CD14-positive monocyte (primary cell): ENCODE measurements around the gene PATZ1. TPM values are rescaled to one million over a fixed set of nuclear protein-coding genes. Genes with fewer than 3 reads are reported as not detected.

Experiments used
- DNase-seq, 3 donors: peaks; one replicate each; pipeline ENCODE4 v3.0.0-alpha.2; 2011 to 2022
- H2AFZ ChIP-seq: 2 replicates; pipeline ENCODE4 v1.6.0; 2012; ENCODE audit warnings: mild to moderate bottlenecking, low read depth, low read length, inconsistent platforms; ENCODE audit not compliant: insufficient read depth, poor library complexity, severe bottlenecking
- H3K27ac ChIP-seq, 2 donors: 1 replicate in 1 of 2; 2 replicates in 1 of 2; pipeline ENCODE4 v1.5.1; 2012 to 2013; ENCODE audit warnings: low read length in 2 of 2, control low read depth in 1 of 2, inconsistent platforms in 1 of 2, low read depth in 1 of 2, mild to moderate bottlenecking in 1 of 2
- H3K27me3 ChIP-seq, 2 donors: one replicate each; pipeline versions ENCODE4 v1.6.0 to v1.6.1; 2011 to 2013; ENCODE audit warnings: low read length in 2 of 2; ENCODE audit not compliant: control insufficient read depth in 2 of 2, insufficient read depth in 2 of 2
- H3K36me3 ChIP-seq, 2 donors: replicated peaks in 1 of 2; 1 replicate in 1 of 2; 2 replicates in 1 of 2; pipeline versions ENCODE4 v1.5.1 to v1.6.1; 2012 to 2013; ENCODE audit warnings: low read length in 2 of 2, control low read depth in 1 of 2, inconsistent platforms in 1 of 2, mild to moderate bottlenecking in 1 of 2; ENCODE audit not compliant: insufficient read depth in 2 of 2, control insufficient read depth in 1 of 2
- H3K4me1 ChIP-seq, 2 donors: 1 replicate in 1 of 2; 2 replicates in 1 of 2; pipeline versions ENCODE4 v1.5.1 to v1.6.1; 2012 to 2013; ENCODE audit warnings: low read length in 2 of 2, control low read depth in 1 of 2, inconsistent platforms in 1 of 2, mild to moderate bottlenecking in 1 of 2, moderate library complexity in 1 of 2; ENCODE audit not compliant: insufficient read depth in 2 of 2, control insufficient read depth in 1 of 2
- H3K4me2 ChIP-seq: replicated peaks from 2 replicates; pipeline ENCODE3; 2012; ENCODE audit warnings: low read length, moderate library complexity, mild to moderate bottlenecking; ENCODE audit not compliant: poor library complexity, severe bottlenecking; ENCODE audit errors: extremely low read depth
- H3K4me3 ChIP-seq, 3 experiments: fragments of 200-600 bp in 1 of 3; sonication (generic) in 1 of 3; replicated peaks in 1 of 3; 1 replicate in 2 of 3; 2 replicates in 1 of 3; pipeline ENCODE4 v1.5.1; 2011 to 2013; ENCODE audit warnings: low read length in 3 of 3, mild to moderate bottlenecking in 3 of 3, control low read depth in 2 of 3, low read depth in 2 of 3, inconsistent platforms in 1 of 3, moderate library complexity in 1 of 3
- H3K79me2 ChIP-seq: 2 replicates; pipeline ENCODE4 v1.6.0; 2012; ENCODE audit warnings: mild to moderate bottlenecking, control low read depth, inconsistent platforms, low read length, moderate library complexity; ENCODE audit not compliant: insufficient read depth
- H3K9ac ChIP-seq: 2 replicates; pipeline ENCODE4 v1.6.0; 2017; ENCODE audit warnings: low read length, mild to moderate bottlenecking; ENCODE audit not compliant: insufficient read depth, poor library complexity, severe bottlenecking
- H3K9me3 ChIP-seq, 2 donors: replicated peaks in 1 of 2; 1 replicate in 1 of 2; 2 replicates in 1 of 2; pipeline versions ENCODE4 v1.5.1 to v1.6.1; 2012 to 2013; ENCODE audit warnings: low read length in 2 of 2, control low read depth in 1 of 2; ENCODE audit not compliant: control insufficient read depth in 1 of 2, insufficient read depth in 1 of 2
- H4K20me1 ChIP-seq: 2 replicates; pipeline ENCODE4 v1.6.0; 2012; ENCODE audit warnings: mild to moderate bottlenecking, low read length, control low read depth, moderate library complexity; ENCODE audit not compliant: insufficient read depth
- H3K27ac Mint-ChIP-seq, 7 donors: one replicate each; pipeline ENCODE4 v1.8.0; 2020; ENCODE audit warnings: mild to moderate bottlenecking in 7 of 7, mixed read lengths in 7 of 7, moderate library complexity in 6 of 7, inconsistent platforms in 2 of 7
- H3K27me3 Mint-ChIP-seq, 3 donors: one replicate each; pipeline ENCODE4 v1.8.0; 2021 to 2022; ENCODE audit warnings: low read depth in 3 of 3, mild to moderate bottlenecking in 3 of 3, mixed read lengths in 3 of 3, moderate library complexity in 3 of 3, inconsistent platforms in 1 of 3
- H3K36me3 Mint-ChIP-seq, 2 donors: one replicate each; pipeline ENCODE4 v1.8.0; 2020; ENCODE audit warnings: mixed read lengths in 2 of 2, inconsistent platforms in 1 of 2, mild to moderate bottlenecking in 1 of 2
- H3K4me1 Mint-ChIP-seq: one replicate; pipeline ENCODE4 v1.8.0; 2020; ENCODE audit warnings: mild to moderate bottlenecking, mixed read lengths
- H3K4me3 Mint-ChIP-seq, 2 donors: one replicate each; pipeline ENCODE4 v1.8.0; 2020; ENCODE audit warnings: mild to moderate bottlenecking in 2 of 2, mixed read lengths in 2 of 2, moderate library complexity in 1 of 2
- H3K9me3 Mint-ChIP-seq, 7 donors: one replicate each; pipeline ENCODE4 v1.8.0; 2020 to 2022; ENCODE audit warnings: mixed read lengths in 7 of 7, mild to moderate bottlenecking in 6 of 7, moderate library complexity in 6 of 7, inconsistent platforms in 2 of 7
- CTCF ChIP-seq: fragments of 200-600 bp; IDR thresholded peaks from one replicate; pipeline ENCODE4 v1.8.0; 2022; ENCODE audit warnings: antibody characterized with exemption, mild to moderate bottlenecking
- WGBS: methylation state at CpG from one replicate; pipeline ENCODE4 v1.1.5; 2013; ENCODE audit warnings: missing lambda C conversion rate; ENCODE audit not compliant: insufficient coverage; 5-methylcytosine and 5-hydroxymethylcytosine counted together
- intact Hi-C, 2 donors: fragments of 100-400 bp; cut with micrococcal nuclease; formaldehyde crosslinking; loops; one replicate each; pipeline versions ENCODE4 v1.15.0 to v1.15.1; 2023
- polyA plus RNA-seq, 3 donors: library from polyadenylated mRNA; depleted of rRNA in 1 of 3; unstranded in 2 of 3; stranded (reverse) in 1 of 3; fragments of 300-500 nt in 2 of 3; fragments of >200 nt in 1 of 3; fragmentation: Illumina TruSeq in 2 of 3; gene quantifications; 1 replicate in 2 of 3; 2 replicates in 1 of 3; pipeline ENCODE4 v1.2.3, GENCODE V29; 2012 to 2021

PATZ1 gene
- polyA plus RNA-seq, 3 donors = 1.8 to 10.7 (median 2.0) TPM

- H3K4me1 Mint-ChIP-seq = no peaks in the 10 kb centered on the region
- no peaks in the 10 kb centered on the region for H3K27me3 ChIP-seq
- intact Hi-C loops = no loop called here
- TF ChIP-seq CTCF = no peak
- no peaks in the 10 kb centered on the region for H3K79me2 ChIP-seq
- no peaks in the 10 kb centered on the region for H3K36me3 ChIP-seq
- no peak overlapping the region for H3K4me3 Mint-ChIP-seq
- H3K4me1 ChIP-seq = no peaks in the 10 kb centered on the region
- H3K27me3 Mint-ChIP-seq = peaks cover 0 to 3% (median 2%) of the 10 kb centered on the region in 3 donors
- H3K9me3 ChIP-seq = no peaks in the 10 kb centered on the region
- H3K36me3 Mint-ChIP-seq = no peaks in the 10 kb centered on the region
- 88% methylated on average over 1 of the region's 3 CpGs for WGBS
- H2AFZ ChIP-seq = no peak overlapping the region
- DNase-seq = no peak
- H3K9me3 Mint-ChIP-seq = peaks cover 0 to 2% (median 0%) of the 10 kb centered on the region in 7 donors
- H3K4me2 ChIP-seq = no peak overlapping the region
- H3K4me3 ChIP-seq = no peak overlapping the region
- no peak overlapping the region for H3K9ac ChIP-seq
- H4K20me1 ChIP-seq = no peaks in the 10 kb centered on the region
- no peak overlapping the region for H3K27ac Mint-ChIP-seq
- no peak overlapping the region for H3K27ac ChIP-seq
These were observed 21.3 kb upstream of the PATZ1 start for GRCh38 chr22:31367426-31367825.

- Mint-ChIP-seq H3K27me3 (peaks cover 0 to 3% (median 0%) of the 10 kb centered on the region in 3 donors), H3K27ac (no peak overlapping the region), H3K4me3 (no peak overlapping the region), H3K36me3 (no peaks in the 10 kb centered on the region), H3K9me3 (no peaks in the 10 kb centered on the region), H3K4me1 (no peaks in the 10 kb centered on the region)
- Histone ChIP-seq H2AFZ (no peak overlapping the region), H3K4me1 (no peaks in the 10 kb centered on the region), H3K9ac (no peak overlapping the region), H3K9me3 (no peaks in the 10 kb centered on the region), H3K4me3 (no peak overlapping the region), H3K79me2 (no peaks in the 10 kb centered on the region), H4K20me1 (no peaks in the 10 kb centered on the region), H3K27ac (no peak overlapping the region), H3K27me3 (no peaks in the 10 kb centered on the region), H3K36me3 (no peaks in the 10 kb centered on the region), H3K4me2 (no peak overlapping the region)
- TF ChIP-seq CTCF = no peak
- DNase-seq = no peak
- WGBS = 100% methylated on average over 2 of the region's 3 CpGs
- intact Hi-C loops = no loop called here
These were observed 17.8 kb upstream of the PATZ1 start for GRCh38 chr22:31363885-31364465.
